Upper lobe of right lung (tissue), 1 donor: ENCODE data around the gene MAZ. TPM values are rescaled to one million over a fixed set of nuclear protein-coding genes. Genes with fewer than 3 reads are reported as not detected.
"Not testable (repeated sequence)": the region's sequence is repeated elsewhere in the genome, so short reads cannot be mapped to it uniquely, and the experiment has no call there.

Experiments
- ATAC-seq: fragments of 200-7000 bp; cut with Tn5 transposase; one replicate; pipeline ENCODE4 v1.9.1; 2020; ENCODE audit warnings: mild to moderate bottlenecking, moderate library complexity
- DNase-seq: peaks from one replicate; pipeline ENCODE4 v3.0.0-alpha.2; 2020
- H3K27ac ChIP-seq: fragments of 200-600 bp; one replicate; pipeline ENCODE4 v1.8.0; 2022
- H3K27me3 ChIP-seq: fragments of 200-600 bp; one replicate; pipeline ENCODE4 v1.8.0; 2022; ENCODE audit warnings: mild to moderate bottlenecking
- H3K36me3 ChIP-seq: fragments of 200-600 bp; one replicate; pipeline ENCODE4 v1.8.0; 2022
- H3K4me1 ChIP-seq: fragments of 200-600 bp; one replicate; pipeline ENCODE4 v1.8.0; 2022
- H3K4me3 ChIP-seq: fragments of 200-600 bp; one replicate; pipeline ENCODE4 v1.8.0; 2022; ENCODE audit warnings: mild to moderate bottlenecking
- H3K9me3 ChIP-seq: fragments of 200-600 bp; one replicate; pipeline ENCODE4 v1.8.0; 2022
- CTCF ChIP-seq: fragments of 200-600 bp; IDR thresholded peaks from one replicate; pipeline ENCODE4 v1.8.0; 2022; ENCODE audit warnings: antibody characterized with exemption
- intact Hi-C: fragments of 100-400 bp; cut with DNase I; formaldehyde crosslinking; loops from one replicate; pipeline ENCODE4 v1.11.0; 2022
- total RNA-seq: library from RNA; stranded (reverse); fragmentation: NEBNext Ultra II Directional; extraction: Animal tissue kit (Norgen Biotek cat#: 25700); gene quantifications from one replicate; pipeline ENCODE4 v1.2.1, GENCODE V29; 2021
- donor health status: DM: no; HTN: yes; CAD: no; lungs with severe emphysema.

MAZ gene
- total RNA-seq, 1 donor from 2014 or later, result 148 TPM

GRCh38 chr16:29769507-29769906 lies 36.8 kb upstream of the MAZ start:
- DNase-seq (no peak), ATAC-seq (no peak)
- Histone ChIP-seq H3K4me3 (no peak overlapping the region), H3K4me1 (no peaks in the 10 kb centered on the region), H3K27me3 (no peaks in the 10 kb centered on the region), H3K9me3 (no peaks in the 10 kb centered on the region), H3K27ac (no peak overlapping the region), H3K36me3 (no peaks in the 10 kb centered on the region)
- intact Hi-C loops, result no loop called here
- no peak for TF ChIP-seq CTCF

- H3K27me3 ChIP-seq, result no peaks in the 10 kb centered on the region
- TF ChIP-seq CTCF, result no peak
- no peak overlapping the region for H3K27ac ChIP-seq
- intact Hi-C loops, result no loop called here
- DNase-seq (no peak), ATAC-seq (no peak)
- no peaks in the 10 kb centered on the region for H3K36me3 ChIP-seq
- no peaks in the 10 kb centered on the region for H3K4me1 ChIP-seq
- H3K4me3 ChIP-seq, result no peak overlapping the region
- H3K9me3 ChIP-seq, result no peaks in the 10 kb centered on the region
Measured at GRCh38 chr16:29770250-29770929, 35.9 kb upstream of the MAZ start.

GRCh38 chr16:29772330-29772729 lies 34.0 kb upstream of the MAZ start:
- H3K27me3 ChIP-seq, DNase-seq, H3K4me1 ChIP-seq, H3K27ac ChIP-seq, H3K9me3 ChIP-seq, intact Hi-C loops, H3K4me3 ChIP-seq, H3K36me3 ChIP-seq: not testable (repeated sequence)
- ATAC-seq, result peak; percentile 42

- Histone ChIP-seq H3K4me3 (no peak overlapping the region), H3K27ac (no peak overlapping the region), H3K36me3 (no peaks in the 10 kb centered on the region), H3K9me3 (no peaks in the 10 kb centered on the region), H3K4me1 (no peaks in the 10 kb centered on the region), H3K27me3 (no peaks in the 10 kb centered on the region)
- no peak for ATAC-seq
- no peak for TF ChIP-seq CTCF
- intact Hi-C loops, result no loop called here
- no peak for DNase-seq
Measured at GRCh38 chr16:29774730-29775129, 31.6 kb upstream of the MAZ start.

- H3K4me1 ChIP-seq, result no peaks in the 10 kb centered on the region
- TF ChIP-seq CTCF, result no peak
- no peak overlapping the region for H3K4me3 ChIP-seq
- H3K27me3 ChIP-seq, result no peaks in the 10 kb centered on the region
- ATAC-seq, result no peak
- no peaks in the 10 kb centered on the region for H3K36me3 ChIP-seq
- no peak for DNase-seq
- no peaks in the 10 kb centered on the region for H3K9me3 ChIP-seq
- intact Hi-C loops, result no loop called here
- no peak overlapping the region for H3K27ac ChIP-seq
Measured at GRCh38 chr16:29775742-29776408, 30.5 kb upstream of the MAZ start.

- Histone ChIP-seq H3K4me3 (no peak within 1 kb of the TSS), H3K27ac (no peak within 1 kb of the TSS), H3K27me3 (no peaks in the 10 kb centered on the region), H3K9me3 (no peaks in the 10 kb centered on the region), H3K36me3 (no peaks in the 10 kb centered on the region), H3K4me1 (no peaks in the 10 kb centered on the region)
- intact Hi-C loops, result no loop called here
- DNase-seq, result no peak
- ATAC-seq, result no peak
- no peak for TF ChIP-seq CTCF
Measured at GRCh38 chr16:29777576-29778350, 28.6 kb upstream of the MAZ start, which contains the start of gene ZG16. Gene ZG16 (plus strand): TSS chr16:29778256. CDS start chr16:29779267, 1,011 bp downstream.
